HG03457 (cell line): ENCODE results near the gene NAT8L.
"Not testable (repeated sequence)": the region's sequence is repeated elsewhere in the genome, so short reads cannot be mapped to it uniquely, and the experiment has no call there.

Source experiments
- ATAC-seq: cut with Tn5 transposase; IDR thresholded peaks from one replicate; pipeline ENCODE4 v1.9.1; 2021; ENCODE audit warnings: moderate number of reproducible peaks; ENCODE audit not compliant: unreplicated experiment

The NAT8L gene

GRCh38 chr4:2059046-2059725, at the start of gene NAT8L:
Gene NAT8L, plus strand, starts transcription at chr4:2059327. Its CDS starts 185 bp downstream, at chr4:2059512.
- no peak for ATAC-seq

- no peak for ATAC-seq
Measured at GRCh38 chr4:2009651-2010233, 49.4 kb upstream of the NAT8L start.

- no peak for ATAC-seq
Measured at GRCh38 chr4:2011583-2011982, 47.5 kb upstream of the NAT8L start.

- ATAC-seq = no peak
Measured at GRCh38 chr4:2015008-2015407, 44.1 kb upstream of the NAT8L start.

GRCh38 chr4:2021358-2022018, 37.6 kb upstream of the NAT8L start:
- ATAC-seq = not testable (repeated sequence)

- ATAC-seq = no peak
Measured at GRCh38 chr4:2024683-2025082, 34.4 kb upstream of the NAT8L start.

- ATAC-seq = no peak
Measured at GRCh38 chr4:2025817-2026216, 33.3 kb upstream of the NAT8L start.

GRCh38 chr4:2027120-2027519, 32.0 kb upstream of the NAT8L start:
- not testable (repeated sequence) for ATAC-seq

- ATAC-seq = not testable (repeated sequence)
Measured at GRCh38 chr4:2031161-2031560, 28.0 kb upstream of the NAT8L start.

- no peak for ATAC-seq
Measured at GRCh38 chr4:2036327-2036726, 22.8 kb upstream of the NAT8L start.

- no peak for ATAC-seq
Measured at GRCh38 chr4:2036866-2037265, 22.3 kb upstream of the NAT8L start.

- ATAC-seq = no peak
Measured at GRCh38 chr4:2040391-2041238, 18.5 kb upstream of the NAT8L start.

GRCh38 chr4:2041239-2042130, 17.6 kb upstream of the NAT8L start:
- ATAC-seq = no peak

- no peak for ATAC-seq
Measured at GRCh38 chr4:2042204-2042946, 16.8 kb upstream of the NAT8L start.

GRCh38 chr4:2042947-2043395, 16.2 kb upstream of the NAT8L start:
- ATAC-seq = no peak

GRCh38 chr4:2043396-2044118, 15.6 kb upstream of the NAT8L start:
- no peak for ATAC-seq

GRCh38 chr4:2044119-2044485, 15.0 kb upstream of the NAT8L start:
- no peak for ATAC-seq

GRCh38 chr4:2044542-2045517, 14.3 kb upstream of the NAT8L start:
- ATAC-seq = no peak
